ENCODE results near the gene KRTAP6-3. TPM values are rescaled to one million over a fixed set of nuclear protein-coding genes. Genes with fewer than 3 reads are reported as not detected.

The KRTAP6-3 gene
- total RNA-seq, 3 donors from 2014 or later, result not detected

Other genes starting within 250 kb of the KRTAP6-3 start
- not detected for gene KRTAP23-1, start 243.8 kb upstream of the KRTAP6-3 start, total RNA-seq
- not detected for gene KRTAP13-2, start 220.2 kb upstream of the KRTAP6-3 start, total RNA-seq
- not detected for gene KRTAP13-1, start 196.4 kb upstream of the KRTAP6-3 start, total RNA-seq
- not detected for gene KRTAP13-3, start 166.5 kb upstream of the KRTAP6-3 start, total RNA-seq
- not detected for gene KRTAP13-4, start 162.2 kb upstream of the KRTAP6-3 start, total RNA-seq
- gene KRTAP15-1, start 152.2 kb upstream of the KRTAP6-3 start, total RNA-seq, result not detected
- not detected for gene KRTAP19-1, start 112.1 kb upstream of the KRTAP6-3 start, total RNA-seq
- not detected for gene KRTAP19-2, start 105.0 kb upstream of the KRTAP6-3 start, total RNA-seq
- gene KRTAP19-3, start 100.4 kb upstream of the KRTAP6-3 start, total RNA-seq, result not detected
- not detected for gene KRTAP19-4, start 95.3 kb upstream of the KRTAP6-3 start, total RNA-seq
- not detected for gene KRTAP19-5, start 90.3 kb upstream of the KRTAP6-3 start, total RNA-seq
- not detected for gene KRTAP19-6, start 50.6 kb upstream of the KRTAP6-3 start, total RNA-seq
- not detected for gene KRTAP19-7, start 31.1 kb upstream of the KRTAP6-3 start, total RNA-seq
- not detected for gene KRTAP22-2, start 2.0 kb upstream of the KRTAP6-3 start, total RNA-seq
- not detected for gene KRTAP6-2, start 6.5 kb downstream of the KRTAP6-3 start, total RNA-seq
- gene KRTAP22-1, start 8.6 kb downstream of the KRTAP6-3 start, total RNA-seq, result not detected
- gene KRTAP6-1, start 21.5 kb downstream of the KRTAP6-3 start, total RNA-seq, result not detected
- not detected for gene KRTAP20-1, start 24.0 kb downstream of the KRTAP6-3 start, total RNA-seq
- not detected for gene KRTAP20-4, start 28.2 kb downstream of the KRTAP6-3 start, total RNA-seq
- gene KRTAP20-2, start 42.8 kb downstream of the KRTAP6-3 start, total RNA-seq, result not detected
- gene KRTAP20-3, start 50.4 kb downstream of the KRTAP6-3 start, total RNA-seq, result not detected
- gene KRTAP21-3, start 126.3 kb downstream of the KRTAP6-3 start, total RNA-seq, result not detected
- not detected for gene KRTAP21-2, start 154.8 kb downstream of the KRTAP6-3 start, total RNA-seq
- gene KRTAP21-1, start 163.0 kb downstream of the KRTAP6-3 start, total RNA-seq, result not detected
- gene KRTAP8-1, start 220.8 kb downstream of the KRTAP6-3 start, total RNA-seq, result not detected
- not detected for gene KRTAP7-1, start 237.3 kb downstream of the KRTAP6-3 start, total RNA-seq

Measured in activated T-cell treated with anti-CD3 and anti-CD28 coated beads, Interleukin-2, amount 50 U/mL, for 4 hours (primary cell).